AG04450 (cell line): Measurements from ENCODE around the gene KCND3. TPM values are rescaled to one million over a fixed set of nuclear protein-coding genes. Genes with fewer than 3 reads are reported as not detected.

Experiments used
- CTCF ChIA-PET: fragments of 300-600, 350-600 bp; formaldehyde crosslinking; extraction: SDS; loops from one replicate; lab custom pipeline; 2022; ENCODE audit warnings: antibody characterized with exemption, inconsistent platforms; lab: Charles Lee
- POLR2A ChIA-PET: fragments of 350-600 bp; formaldehyde crosslinking; extraction: SDS; loops from one replicate; lab custom pipeline; 2021; ENCODE audit warnings: antibody characterized with exemption, inconsistent platforms; lab: Yijun Ruan, JAX
- DNase-seq: peaks from one replicate; pipeline ENCODE4 v3.0.0-alpha.2; 2011; ENCODE audit warnings: low read depth, low spot score
- H3K27ac ChIP-seq: one replicate; pipeline ENCODE4 v1.5.1; 2012; ENCODE audit warnings: low read depth, low read length, control low read depth
- H3K27me3 ChIP-seq: one replicate; pipeline ENCODE4 v1.6.0; 2012; ENCODE audit warnings: low read length; ENCODE audit not compliant: control insufficient read depth, insufficient read depth
- H3K4me3 ChIP-seq: 2 replicates; pipeline ENCODE4 v1.5.1; 2011; ENCODE audit warnings: mild to moderate bottlenecking, low read depth, low read length, control low read depth
- H3K9me3 ChIP-seq: 2 replicates; pipeline ENCODE4 v1.5.1; 2012; ENCODE audit warnings: low read length; ENCODE audit not compliant: control insufficient read depth, insufficient read depth
- polyA plus RNA-seq: library from polyadenylated mRNA; depleted of rRNA; stranded (reverse); fragments of >200 nt; gene quantifications from 2 replicates; pipeline ENCODE4 v1.2.3, GENCODE V29; 2011
- TF ChIP-seq, protein P1 (sequence below): IDR thresholded peaks from 2 replicates; pipeline ENCODE4 v1.5.1; 2011; ENCODE audit warnings: low read depth, low read length, control low read depth, inconsistent platforms

Gene KCND3
- polyA plus RNA-seq, 1 experiment: 0.02 TPM

DNA sequence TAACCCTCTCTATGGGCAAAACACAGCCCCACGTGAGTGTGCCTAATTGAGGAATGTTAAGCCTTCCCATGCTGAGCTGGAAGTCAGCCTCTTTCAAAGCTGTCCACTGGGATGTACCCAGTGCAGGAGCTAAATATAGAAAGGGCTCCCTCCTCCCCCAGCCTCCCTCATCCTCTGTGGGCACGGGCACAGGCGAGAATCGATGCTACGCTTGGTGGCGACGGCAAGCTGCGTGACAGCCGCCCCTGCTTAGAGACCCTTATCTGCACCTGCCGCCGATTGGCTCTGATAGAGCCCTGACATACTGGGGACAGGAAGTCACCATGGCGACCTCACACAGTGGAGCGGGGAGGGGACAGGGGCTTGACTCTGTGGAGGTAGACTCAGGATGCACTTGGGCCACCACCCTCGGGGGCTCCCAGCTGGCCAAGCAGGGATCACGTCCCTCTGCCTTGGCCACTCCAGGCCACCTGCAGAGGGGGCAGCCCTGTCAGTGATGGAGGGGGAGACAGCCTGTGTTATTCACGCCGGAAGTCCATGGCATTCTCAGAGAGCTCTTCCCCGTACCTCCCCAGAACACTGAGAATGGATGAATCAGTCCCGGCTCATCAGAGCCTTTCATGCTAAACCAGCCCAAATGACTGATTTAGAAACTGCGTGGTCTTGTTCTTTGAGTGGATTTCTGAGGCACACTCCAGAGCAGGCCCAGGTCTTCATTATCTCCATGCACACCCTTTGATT, 84.8 kb downstream of the KCND3 start:
- H3K27me3 ChIP-seq: no peaks in the 10 kb centered on the region
- DNase-seq: no peak
- TF ChIP-seq, protein P1, sequence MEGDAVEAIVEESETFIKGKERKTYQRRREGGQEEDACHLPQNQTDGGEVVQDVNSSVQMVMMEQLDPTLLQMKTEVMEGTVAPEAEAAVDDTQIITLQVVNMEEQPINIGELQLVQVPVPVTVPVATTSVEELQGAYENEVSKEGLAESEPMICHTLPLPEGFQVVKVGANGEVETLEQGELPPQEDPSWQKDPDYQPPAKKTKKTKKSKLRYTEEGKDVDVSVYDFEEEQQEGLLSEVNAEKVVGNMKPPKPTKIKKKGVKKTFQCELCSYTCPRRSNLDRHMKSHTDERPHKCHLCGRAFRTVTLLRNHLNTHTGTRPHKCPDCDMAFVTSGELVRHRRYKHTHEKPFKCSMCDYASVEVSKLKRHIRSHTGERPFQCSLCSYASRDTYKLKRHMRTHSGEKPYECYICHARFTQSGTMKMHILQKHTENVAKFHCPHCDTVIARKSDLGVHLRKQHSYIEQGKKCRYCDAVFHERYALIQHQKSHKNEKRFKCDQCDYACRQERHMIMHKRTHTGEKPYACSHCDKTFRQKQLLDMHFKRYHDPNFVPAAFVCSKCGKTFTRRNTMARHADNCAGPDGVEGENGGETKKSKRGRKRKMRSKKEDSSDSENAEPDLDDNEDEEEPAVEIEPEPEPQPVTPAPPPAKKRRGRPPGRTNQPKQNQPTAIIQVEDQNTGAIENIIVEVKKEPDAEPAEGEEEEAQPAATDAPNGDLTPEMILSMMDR: no peak
- H3K9me3 ChIP-seq: no peaks in the 10 kb centered on the region
- no peak overlapping the region for H3K27ac ChIP-seq
- CTCF ChIA-PET: no interaction called here
- H3K4me3 ChIP-seq: no peak overlapping the region
- POLR2A ChIA-PET: no interaction called here

GRCh38 chr1:111903871-111904449, 85.5 kb downstream of the KCND3 start:
- Histone ChIP-seq H3K9me3 (no peaks in the 10 kb centered on the region), H3K27me3 (no peaks in the 10 kb centered on the region), H3K27ac (no peak overlapping the region), H3K4me3 (no peak overlapping the region)
- no peak for DNase-seq
- POLR2A ChIA-PET: no interaction called here
- CTCF ChIA-PET: no interaction called here
- TF ChIP-seq, protein P1: no peak

GRCh38 chr1:111903148-111903870, 86.2 kb downstream of the KCND3 start:
- Histone ChIP-seq H3K27me3 (no peaks in the 10 kb centered on the region), H3K9me3 (no peaks in the 10 kb centered on the region), H3K4me3 (no peak overlapping the region), H3K27ac (no peak overlapping the region)
- DNase-seq: no peak
- ChIA-PET CTCF (no interaction called here), POLR2A (interaction anchor here (0.5 kb wide), 1 partner anchor 295 kb away, joined by 4 read pairs; no protein-coding TSS in a partner anchor)
- TF ChIP-seq, protein P1: no peak

DNA sequence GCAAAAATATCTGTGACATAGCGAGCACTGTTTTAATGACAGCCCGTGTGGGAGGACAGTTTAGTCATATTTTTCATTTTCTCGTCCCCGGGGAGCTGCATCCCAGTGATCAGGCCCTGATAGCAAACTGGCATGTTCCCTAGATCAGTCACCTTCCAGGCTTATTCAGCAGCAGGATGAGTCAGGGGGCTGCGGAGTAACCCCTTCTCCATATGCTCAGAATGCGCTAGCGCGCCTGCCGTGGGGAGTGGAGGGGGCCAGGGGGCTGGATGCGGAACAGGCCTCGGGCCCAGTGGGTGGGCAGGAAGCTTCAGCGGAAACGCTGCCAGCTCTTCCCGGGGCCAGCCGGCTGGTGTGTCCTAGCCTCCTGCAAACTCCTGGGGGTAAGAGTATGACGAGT, 94.0 kb downstream of the KCND3 start:
- DNase-seq: no peak
- Histone ChIP-seq H3K4me3 (no peak overlapping the region), H3K27ac (no peak overlapping the region), H3K9me3 (no peaks in the 10 kb centered on the region; the same call in 1 of the 2 replicates), H3K27me3 (peaks cover 5% of the 10 kb centered on the region)
- ChIA-PET POLR2A (no interaction called here), CTCF (no interaction called here)
- TF ChIP-seq, protein P1: no peak

DNA sequence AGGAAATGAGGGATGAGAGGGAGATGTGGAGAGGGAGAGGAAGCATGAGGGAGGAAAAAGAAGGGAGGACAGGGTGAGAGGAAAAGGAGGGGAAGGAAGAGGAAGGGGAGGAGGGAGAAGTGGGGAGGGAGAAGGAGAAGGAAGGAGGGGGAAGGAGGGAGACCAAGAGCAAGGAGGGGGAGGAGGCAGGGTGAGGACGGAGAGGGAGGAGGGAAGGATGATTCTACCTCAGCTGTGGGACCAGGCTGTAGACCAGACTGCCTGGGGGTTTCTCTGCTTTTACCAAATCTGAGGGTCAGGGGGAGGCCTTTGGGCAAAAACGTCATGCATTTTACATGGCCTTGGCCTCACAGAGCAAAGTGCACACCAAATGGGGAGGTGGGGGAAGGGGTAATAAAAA, 94.5 kb downstream of the KCND3 start:
- DNase-seq: no peak
- Histone ChIP-seq H3K9me3 (no peaks in the 10 kb centered on the region; the same call in 1 of the 2 replicates), H3K4me3 (no peak overlapping the region), H3K27me3 (peaks cover 5% of the 10 kb centered on the region), H3K27ac (no peak overlapping the region)
- TF ChIP-seq, protein P1: no peak
- CTCF ChIA-PET: no interaction called here
- POLR2A ChIA-PET: no interaction called here
